ENCODE results near the gene TCN2.

Gene TCN2

GRCh38 chr22:30602049-30602448 is 4.9 kb upstream of the TCN2 start:
- TF ChIP-seq CTCF (IDR thresholded peaks at IDR 0.05; ENCODE audit: borderline replicate concordance, insufficient read depth, low read depth, low read length), result peak; percentile 47; the same call in 1 of the 2 replicates

GRCh38 chr22:30603801-30604200 is 3.2 kb upstream of the TCN2 start:
- no peak for TF ChIP-seq CTCF (IDR thresholded peaks at IDR 0.05; ENCODE audit: borderline replicate concordance, insufficient read depth, low read depth, low read length)
- no peak overlapping the region for H3K4me3 ChIP-seq (ENCODE audit: low read depth, low read length)

More at GRCh38 chr22:30602049-30602448, 4.9 kb upstream of the TCN2 start:
- H3K4me3 ChIP-seq (ENCODE audit: low read depth, low read length), result no peak overlapping the region

GRCh38 chr22:30604723-30605122 is 2.3 kb upstream of the TCN2 start:
- no peak for TF ChIP-seq CTCF (IDR thresholded peaks at IDR 0.05; ENCODE audit: borderline replicate concordance, insufficient read depth, low read depth, low read length)

DNA sequence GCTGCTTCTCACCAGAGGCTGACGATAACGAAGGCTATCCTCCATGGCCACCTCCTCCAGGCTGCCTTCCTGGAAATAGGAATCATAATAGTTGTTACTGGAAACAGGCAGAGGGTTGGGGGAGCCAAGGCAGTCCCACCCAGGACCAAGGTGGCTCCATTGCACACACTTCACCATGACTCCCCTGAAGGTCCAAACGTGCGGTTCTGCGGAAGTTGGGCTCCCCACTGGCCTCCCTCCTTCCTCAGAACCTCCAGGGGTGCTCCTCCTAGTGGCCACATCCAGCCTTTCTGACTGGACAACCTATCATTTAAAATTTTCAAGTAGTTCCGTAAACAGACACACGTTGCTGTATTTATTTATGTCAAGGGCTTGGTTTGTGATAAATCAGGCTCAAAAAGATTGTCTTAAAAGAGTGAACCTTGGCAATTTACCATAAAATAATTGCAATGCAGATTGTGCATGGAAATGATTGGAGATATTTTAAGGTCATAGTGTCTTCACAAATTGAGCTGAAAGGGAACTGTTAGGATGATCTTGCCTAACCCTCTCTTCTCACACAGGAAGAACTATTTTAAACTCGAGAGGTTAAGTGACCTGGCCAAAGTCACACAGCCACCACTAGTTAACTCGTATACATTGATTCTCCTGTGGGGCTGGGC is 1.4 kb upstream of the TCN2 start:
- TF ChIP-seq CTCF (IDR thresholded peaks at IDR 0.05; ENCODE audit: borderline replicate concordance, insufficient read depth, low read depth, low read length), result peak; percentile 79
- no peak overlapping the region for H3K4me3 ChIP-seq (ENCODE audit: low read depth, low read length)

More at GRCh38 chr22:30604723-30605122, 2.3 kb upstream of the TCN2 start:
- no peak overlapping the region for H3K4me3 ChIP-seq (ENCODE audit: low read depth, low read length)

- H3K4me3 ChIP-seq (ENCODE audit: low read depth, low read length), result no peak overlapping the region
- TF ChIP-seq CTCF (IDR thresholded peaks at IDR 0.05; ENCODE audit: borderline replicate concordance, insufficient read depth, low read depth, low read length), result no peak
Observed at GRCh38 chr22:30607300-30607930, 441 bp downstream of the TCN2 start.

- no peak overlapping the region for H3K4me3 ChIP-seq (ENCODE audit: low read depth, low read length)
- no peak for TF ChIP-seq CTCF (IDR thresholded peaks at IDR 0.05; ENCODE audit: borderline replicate concordance, insufficient read depth, low read depth, low read length)
Observed at GRCh38 chr22:30607939-30608338, 965 bp downstream of the TCN2 start.

All from GM12875 (cell line).